Measurements from ENCODE around the gene FHIT.

Gene FHIT

DNA sequence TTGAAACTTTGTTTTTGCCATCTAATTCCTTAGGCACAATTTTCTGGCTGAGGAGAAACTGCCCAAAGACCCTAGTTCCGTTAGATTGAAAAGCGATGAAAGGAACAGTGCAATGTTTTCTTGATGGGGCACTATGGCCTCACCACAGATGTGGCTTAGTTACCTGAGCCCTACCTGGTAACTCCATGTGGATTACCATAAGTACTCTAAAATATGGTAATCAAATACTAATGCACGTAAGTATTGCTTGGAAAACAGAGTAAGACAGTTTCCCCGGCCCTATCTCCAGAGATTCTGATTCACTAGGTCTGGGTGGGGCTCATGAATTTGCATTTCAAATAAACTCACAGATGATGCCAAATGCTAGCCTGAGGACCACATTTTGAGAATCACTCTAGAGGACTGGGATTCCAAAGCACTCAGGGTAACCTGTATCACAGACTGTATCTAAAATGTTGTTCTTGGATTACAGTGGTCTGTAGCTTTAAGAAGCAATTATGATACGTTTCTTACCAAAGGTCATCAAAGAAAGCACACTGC lies 806.3 kb downstream of the FHIT start:
- no peak for DNase-seq (ENCODE audit: low read depth in 2 of 2)
- TF ChIP-seq CTCF (IDR thresholded peaks at IDR 0.05; ENCODE audit: low read depth, low read length) = no peak
- no peak overlapping the region for H3K4me3 ChIP-seq (replicated peaks in 1 of 2; ENCODE audit: low read depth in 2 of 2, low read length in 2 of 2)

- TF ChIP-seq CTCF (IDR thresholded peaks at IDR 0.05; ENCODE audit: low read depth, low read length) = no peak
- no peak for DNase-seq (ENCODE audit: low read depth in 2 of 2)
- H3K4me3 ChIP-seq (replicated peaks in 1 of 2; ENCODE audit: low read depth in 2 of 2, low read length in 2 of 2) = no peak overlapping the region
Observed at GRCh38 chr3:60440869-60441268, 810.4 kb downstream of the FHIT start.

- no peak for DNase-seq (ENCODE audit: low read depth in 2 of 2)
- no peak overlapping the region for H3K4me3 ChIP-seq (replicated peaks in 1 of 2; ENCODE audit: low read depth in 2 of 2, low read length in 2 of 2)
- no peak for TF ChIP-seq CTCF (IDR thresholded peaks at IDR 0.05; ENCODE audit: low read depth, low read length)
Observed at GRCh38 chr3:60435941-60436650, 815.2 kb downstream of the FHIT start.

- DNase-seq (ENCODE audit: low read depth in 2 of 2) = no peak
- TF ChIP-seq CTCF (IDR thresholded peaks at IDR 0.05; ENCODE audit: low read depth, low read length) = no peak
- no peak overlapping the region for H3K4me3 ChIP-seq (replicated peaks in 1 of 2; ENCODE audit: low read depth in 2 of 2, low read length in 2 of 2)
Observed at GRCh38 chr3:60434950-60435349, 816.3 kb downstream of the FHIT start.

GRCh38 chr3:60434323-60434722 lies 816.9 kb downstream of the FHIT start:
- TF ChIP-seq CTCF (IDR thresholded peaks at IDR 0.05; ENCODE audit: low read depth, low read length) = no peak
- H3K4me3 ChIP-seq (replicated peaks in 1 of 2; ENCODE audit: low read depth in 2 of 2, low read length in 2 of 2) = no peak overlapping the region
- no peak for DNase-seq (ENCODE audit: low read depth in 2 of 2)

DNA sequence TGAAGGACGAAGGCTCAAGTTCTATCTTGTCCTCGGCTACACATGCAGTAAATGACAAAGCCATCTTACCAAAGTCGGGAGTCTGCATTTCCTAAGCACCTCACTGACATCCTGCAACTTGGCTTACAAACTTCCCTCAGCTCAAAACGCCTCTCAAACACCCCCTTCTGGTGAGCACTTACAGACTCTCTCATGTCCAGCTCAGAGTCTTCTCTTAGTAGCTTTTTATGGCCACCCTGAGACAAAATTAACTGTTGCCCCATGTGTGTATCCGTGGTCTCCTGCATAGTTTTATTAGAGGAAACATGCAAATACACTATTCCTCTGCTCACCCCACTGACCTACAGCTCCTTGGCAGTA lies 819.7 kb downstream of the FHIT start:
- no peak overlapping the region for H3K4me3 ChIP-seq (replicated peaks in 1 of 2; ENCODE audit: low read depth in 2 of 2, low read length in 2 of 2)
- peak; percentile 2 to 56 for DNase-seq (ENCODE audit: low read depth in 2 of 2)
- TF ChIP-seq CTCF (IDR thresholded peaks at IDR 0.05; ENCODE audit: low read depth, low read length) = no peak

- TF ChIP-seq CTCF (IDR thresholded peaks at IDR 0.05; ENCODE audit: low read depth, low read length) = no peak
- H3K4me3 ChIP-seq (replicated peaks in 1 of 2; ENCODE audit: low read depth in 2 of 2, low read length in 2 of 2) = no peak overlapping the region
- DNase-seq (ENCODE audit: low read depth in 2 of 2) = no peak
Observed at GRCh38 chr3:60430205-60430604, 821.0 kb downstream of the FHIT start.

Data from cardiac fibroblast (primary cell).